ENCODE results near the gene FBXW8. TPM values are rescaled to one million over a fixed set of nuclear protein-coding genes. Genes with fewer than 3 reads are reported as not detected.
A peak's percentile ranks its signal among the peaks of the same experiment; 100 is the strongest.

The FBXW8 gene
- total and polyA plus RNA-seq, 2 donors (not counting 1 experiment from before 2014, with no cell fraction given): 12.1 to 23.5 TPM

GRCh38 chr12:116977465-116978380, 67.0 kb downstream of the FBXW8 start:
- Histone ChIP-seq H3K4me1 (ENCODE audit: control insufficient read depth in 2 of 2, insufficient read depth in 2 of 2, low read length in 2 of 2) (peaks cover 11 to 16% of the 10 kb centered on the region in 2 donors), H3K9me3 (ENCODE audit: control extremely low read depth in 1 of 3, control insufficient read depth in 2 of 3, insufficient read depth in 1 of 3, low read length in 2 of 3) (no peaks in the 10 kb centered on the region), H3K27me3 (replicated peaks in 1 of 4; ENCODE audit: control extremely low read depth in 1 of 4, control insufficient read depth in 3 of 4, insufficient read depth in 4 of 4, low read length in 3 of 4) (no peaks in the 10 kb centered on the region), H3K79me2 (ENCODE audit: control insufficient read depth, insufficient read depth, low read length) (no peaks in the 10 kb centered on the region), H2AFZ (ENCODE audit: insufficient read depth, low read depth, low read length, poor library complexity, severe bottlenecking) (peak overlapping the region; percentile 52), H3K36me3 (replicated peaks in 1 of 2; ENCODE audit: control extremely low read depth in 1 of 2, control insufficient read depth in 1 of 2, extremely low read depth in 1 of 2, insufficient read depth in 2 of 2, low read length in 1 of 2) (peaks cover 0 to 7% of the 10 kb centered on the region in 2 experiments), H3K4me3 (ENCODE audit: control extremely low read depth in 1 of 5, extremely low read depth in 1 of 5, insufficient read depth in 1 of 5, low read depth in 2 of 5, low read length in 4 of 5) (peak overlapping the region in 3 of 5 experiments; percentile 10 to 37 (median 30)), H4K20me1 (ENCODE audit: control insufficient read depth, insufficient read depth, low read length, poor library complexity, severe bottlenecking) (no peaks in the 10 kb centered on the region), H3K27ac (ENCODE audit: low read length in 2 of 2) (peak overlapping the region in 1 of 2 donors; percentile 50), H3K4me2 (replicated peaks; ENCODE audit: low read depth, low read length, poor library complexity, severe bottlenecking) (peak overlapping the region; percentile 57), H3K9ac (ENCODE audit: low read length) (peak overlapping the region; percentile 51)
- WGBS (ENCODE audit: insufficient coverage): 60% methylated on average over 7 of the region's 13 CpGs
- Mint-ChIP-seq H3K4me3 (peak overlapping the region; percentile 72), H3K9me3 (ENCODE audit: insufficient read depth) (no peaks in the 10 kb centered on the region), H3K27ac (peak overlapping the region; percentile 2), H3K27me3 (no peaks in the 10 kb centered on the region), H3K4me1 (peaks cover 31% of the 10 kb centered on the region)
- POLR2A ChIA-PET: no interaction called here
- intact Hi-C loops (cut with micrococcal nuclease): no loop called here
- no peak for DNase-seq
- no peak for TF ChIP-seq EZH2 (IDR thresholded peaks at IDR 0.05; ENCODE audit: borderline replicate concordance, insufficient read depth, low read depth, low read length, poor library complexity, severe bottlenecking)
- TF ChIP-seq CTCF (IDR thresholded peaks at IDR 0.05): no peak
- ATAC-seq (ENCODE audit: low read depth): no peak
- CTCF ChIA-PET: interaction anchor here (1.2 kb wide), 1 partner anchor 16 kb away, joined by 3 read pairs; no protein-coding TSS in a partner anchor
